HG03521 (cell line): ENCODE data around the gene RIPK3.

ENCODE experiments used
- ATAC-seq: cut with Tn5 transposase; IDR thresholded peaks from one replicate; pipeline ENCODE4 v1.9.1; 2021; ENCODE audit warnings: mild to moderate bottlenecking, moderate library complexity; ENCODE audit not compliant: unreplicated experiment

RIPK3 gene

DNA sequence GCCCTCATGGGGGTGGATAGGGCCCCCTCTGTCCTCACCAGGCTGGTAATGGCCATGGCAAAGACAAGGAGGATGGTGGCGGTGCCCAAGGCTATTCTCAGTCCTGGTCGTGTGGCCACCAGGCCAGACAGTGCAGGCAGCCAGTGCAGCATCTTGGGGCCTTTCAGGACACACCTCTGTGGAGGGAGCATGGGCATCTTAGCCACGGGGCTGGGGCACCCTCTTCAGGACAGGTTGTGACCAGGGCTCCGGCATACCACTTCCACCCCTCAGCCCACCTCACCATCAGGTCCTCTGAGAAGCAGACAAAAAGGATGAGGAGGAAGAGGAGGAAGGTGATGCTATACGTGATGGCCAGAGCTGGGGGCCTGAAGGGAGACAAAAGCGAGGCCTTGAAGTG, 15.8 kb downstream of the RIPK3 start:
- ATAC-seq, result no peak

DNA sequence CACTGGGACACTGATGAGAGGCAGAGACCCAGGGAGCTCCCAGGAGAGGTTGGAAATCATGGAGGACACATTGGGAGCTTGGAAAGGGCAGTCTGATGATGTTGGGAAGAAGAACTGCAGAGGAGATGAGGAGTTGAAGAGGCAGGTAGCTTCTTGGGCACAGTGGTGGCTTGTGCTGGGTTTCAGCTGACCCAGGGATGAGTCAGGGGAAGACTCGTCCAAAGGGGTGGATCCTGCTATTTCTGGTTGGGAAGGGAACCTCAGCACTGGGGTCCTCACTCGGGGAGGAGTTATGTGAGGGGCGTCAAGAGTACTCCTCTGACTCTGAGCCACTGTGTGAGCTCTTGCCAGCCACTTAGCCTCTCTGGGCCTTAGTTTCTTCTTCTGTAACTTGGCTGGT, 16.4 kb downstream of the RIPK3 start:
- ATAC-seq, result no peak

GRCh38 chr14:24322672-24323071, 17.1 kb downstream of the RIPK3 start:
- ATAC-seq, result no peak

- ATAC-seq, result no peak
Measured at GRCh38 chr14:24321212-24321975, 18.4 kb downstream of the RIPK3 start.

- no peak for ATAC-seq
Measured at GRCh38 chr14:24317141-24317928, 22.5 kb downstream of the RIPK3 start.

- no peak for ATAC-seq
Measured at GRCh38 chr14:24316597-24316950, 23.2 kb downstream of the RIPK3 start.

- ATAC-seq, result no peak
Measured at GRCh38 chr14:24315807-24316596, 23.8 kb downstream of the RIPK3 start.

GRCh38 chr14:24315243-24315806, 24.5 kb downstream of the RIPK3 start:
- ATAC-seq, result no peak

GRCh38 chr14:24314377-24315193, 25.2 kb downstream of the RIPK3 start:
- ATAC-seq, result no peak

DNA sequence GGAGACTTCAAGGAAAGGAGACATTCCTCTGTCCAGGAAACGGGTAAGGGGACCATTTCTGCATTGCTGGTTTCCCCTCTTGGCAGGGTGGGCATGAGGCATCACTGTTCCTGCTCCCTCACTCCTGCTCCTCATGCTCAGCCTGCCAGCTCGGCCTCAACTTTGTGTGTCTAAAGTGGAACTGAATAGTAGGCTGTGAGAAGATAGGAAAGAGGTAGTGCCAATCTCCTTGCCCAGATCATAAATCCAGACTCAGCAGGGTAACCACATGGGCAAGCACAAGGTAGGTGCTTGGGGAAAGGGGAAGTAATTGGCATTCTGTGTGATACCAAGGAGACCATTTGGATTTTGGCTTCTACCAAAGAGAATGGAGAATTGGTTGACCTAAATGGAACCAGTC, 25.9 kb downstream of the RIPK3 start:
- no peak for ATAC-seq

DNA sequence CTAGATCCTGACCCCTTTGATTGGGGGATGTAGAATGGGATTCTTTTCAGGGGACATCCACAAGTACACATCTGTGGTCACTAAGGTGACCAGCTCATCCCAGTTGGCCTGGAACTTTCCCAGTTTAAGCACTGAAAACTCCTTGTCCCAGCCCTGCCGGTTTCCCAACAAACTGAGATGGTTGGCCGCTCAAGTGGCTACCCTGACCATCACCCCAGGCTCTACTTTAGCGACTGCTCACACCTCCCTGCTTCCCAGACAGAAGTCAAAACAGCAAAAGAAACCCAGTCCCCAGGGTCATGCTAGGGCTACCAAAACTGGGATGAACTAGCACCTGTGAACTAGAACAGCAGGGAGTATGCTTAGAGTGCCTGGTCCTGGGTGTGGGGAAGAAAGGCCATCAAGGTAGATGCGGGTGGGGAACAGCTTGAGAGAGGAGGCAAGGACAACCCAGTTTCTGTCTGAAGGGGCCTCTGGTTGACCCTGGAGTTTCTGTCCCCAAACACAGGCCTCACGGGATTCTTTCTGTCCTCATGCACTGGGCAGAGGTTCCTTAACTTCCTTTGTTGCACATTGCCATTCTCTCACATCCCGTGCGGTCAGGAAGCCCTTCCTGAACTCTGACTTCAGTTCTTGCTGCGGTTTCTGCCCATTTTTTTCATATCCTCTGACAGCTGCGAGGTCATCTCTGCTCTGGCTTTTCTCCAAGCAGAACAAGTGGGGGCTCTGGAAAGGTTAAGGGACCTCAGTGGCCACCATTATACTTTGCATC, 26.9 kb downstream of the RIPK3 start:
- ATAC-seq, result no peak

DNA sequence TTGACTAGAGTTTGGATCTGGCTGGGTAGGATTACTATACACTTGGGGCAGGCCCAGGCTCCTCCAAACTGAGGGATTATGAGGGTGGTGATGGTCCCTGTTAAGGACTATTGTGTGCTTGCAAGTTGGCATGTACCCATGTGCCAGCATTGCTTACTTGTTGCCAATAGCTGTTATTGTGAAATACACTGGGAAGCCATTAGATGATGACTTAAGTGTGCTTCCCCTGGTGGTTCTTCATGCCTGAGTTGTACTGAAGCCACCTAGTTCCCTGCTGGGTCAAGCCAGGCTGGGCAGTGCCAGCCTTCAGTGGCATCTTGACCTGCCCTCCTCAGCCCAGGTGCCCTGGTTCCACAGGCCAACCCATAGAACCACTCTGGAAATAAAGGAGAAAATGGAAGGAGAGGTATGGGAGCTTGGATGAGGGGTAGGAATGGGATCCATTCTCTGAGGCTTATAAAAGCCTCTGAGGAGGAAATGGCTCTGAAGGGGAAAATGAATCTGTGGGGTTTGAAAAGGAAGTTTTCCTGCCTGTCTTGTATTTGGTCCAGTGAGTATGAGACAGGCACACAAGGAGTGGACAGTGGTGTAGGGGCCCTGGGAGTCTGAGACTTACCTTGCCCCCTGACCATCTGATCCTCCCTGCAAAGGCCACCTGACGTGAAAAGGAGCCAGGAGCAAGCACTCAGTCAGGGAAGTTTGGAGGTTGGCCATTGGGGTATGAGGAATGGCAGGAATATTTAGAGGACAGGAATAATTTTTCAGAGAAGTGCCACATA, 27.8 kb downstream of the RIPK3 start:
- no peak for ATAC-seq

- peak; percentile 59 for ATAC-seq
Measured at GRCh38 chr14:24310646-24311604, 28.9 kb downstream of the RIPK3 start, which contains the start of gene LTB4R. Gene LTB4R (plus strand): TSS chr14:24311502. CDS start chr14:24315652, 4,150 bp downstream.

- ATAC-seq, result no peak
Measured at GRCh38 chr14:24310265-24310645, 29.5 kb downstream of the RIPK3 start.

DNA sequence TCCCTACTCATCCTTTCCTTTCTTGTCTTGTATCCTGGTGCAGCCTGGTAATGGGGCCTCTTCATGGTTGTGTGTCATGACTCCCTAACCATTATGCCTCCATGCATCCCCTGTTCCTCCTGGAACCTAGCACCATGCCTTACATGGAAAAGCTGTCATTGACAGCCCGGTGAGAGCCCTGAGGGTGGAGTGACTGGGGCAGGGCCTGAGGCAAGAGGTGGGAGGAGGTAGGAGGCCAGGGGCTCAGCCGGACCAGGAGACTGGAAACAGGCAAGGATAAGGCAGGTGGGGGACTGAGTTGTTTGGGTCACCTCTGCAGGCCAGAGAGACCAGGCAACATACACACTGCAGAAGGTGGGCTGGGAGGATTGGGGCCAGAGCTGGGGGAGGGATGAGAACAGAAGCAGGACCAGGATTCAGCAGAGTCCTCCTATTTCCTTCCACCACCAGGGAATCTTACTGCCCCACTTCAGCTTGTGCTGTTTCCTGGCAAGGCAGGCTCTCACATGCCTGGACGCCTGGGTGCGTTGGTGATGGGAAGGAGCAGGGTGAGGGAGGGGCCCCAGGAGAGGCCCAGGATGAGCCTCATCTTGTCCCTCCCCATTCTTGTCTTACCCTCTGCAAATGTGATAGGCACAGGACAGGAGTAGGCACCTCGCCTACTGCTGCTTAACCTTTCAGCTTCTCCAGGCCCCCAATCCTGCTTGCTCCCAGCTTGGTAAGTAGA, 30.1 kb downstream of the RIPK3 start, which contains the start of gene LTB4R2:
LTB4R2 (plus strand) TSS at position 603 of the 727 bp plus-strand sequence. CDS start 525 bp downstream, outside the sequence.
- no peak for ATAC-seq

DNA sequence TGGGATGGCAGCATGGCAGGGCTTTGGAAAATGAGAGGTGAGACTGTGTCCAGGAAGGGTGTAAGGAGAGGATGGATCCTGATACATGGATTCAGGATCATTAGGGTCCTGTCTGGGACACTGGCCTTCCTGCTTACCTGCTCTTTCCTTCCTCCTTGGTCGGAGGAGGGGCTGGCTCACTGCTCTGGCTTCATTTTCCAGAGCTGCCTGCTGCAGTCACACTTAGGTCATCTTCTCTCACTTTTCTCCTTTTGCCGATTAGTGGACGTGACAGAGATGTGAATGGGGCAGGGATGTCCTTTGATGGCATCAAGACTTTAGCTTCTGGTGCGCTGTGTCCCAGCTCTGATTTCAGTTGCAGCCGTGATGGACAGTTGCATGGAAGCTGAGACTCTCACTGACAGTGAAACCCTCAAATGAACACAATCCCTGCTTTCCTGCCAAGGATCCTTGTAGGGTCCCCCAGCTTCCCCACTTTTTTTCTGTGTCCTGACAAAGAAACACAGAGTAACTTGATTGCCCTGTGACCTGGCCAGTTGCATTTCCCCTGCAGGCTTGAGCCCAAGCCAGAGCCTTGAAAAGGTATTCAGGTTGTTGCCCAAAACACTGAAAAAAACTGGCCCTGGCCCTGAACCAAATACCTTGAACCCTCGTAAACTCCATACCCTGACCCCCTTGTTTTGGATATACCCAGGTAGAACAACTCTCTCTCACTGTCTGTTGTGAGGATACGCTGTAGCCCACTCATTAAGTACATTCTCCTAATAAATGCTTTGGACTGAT, 31.3 kb downstream of the RIPK3 start:
- no peak for ATAC-seq
